Activated CD8-positive, alpha-beta T cell treated with anti-CD3 and anti-CD28 coated beads for 36 hours (primary cell): ENCODE results near the gene CSRNP2. TPM values are rescaled to one million over a fixed set of nuclear protein-coding genes. Genes with fewer than 3 reads are reported as not detected.

ENCODE experiments used
- ATAC-seq: fragments of 200-7000 bp; cut with Tn5 transposase; one replicate; pipeline ENCODE4 v1.10.0; 2021; ENCODE audit warnings: mild to moderate bottlenecking, moderate library complexity
- CTCF ChIA-PET: fragments of 350-600 bp; sonication (Branson Sonifier 250); formaldehyde crosslinking; loops from one replicate; lab custom pipeline; 2021; ENCODE audit warnings: antibody characterized with exemption; lab: Charles Lee
- POLR2A ChIA-PET: fragments of 350-600 bp; sonication (Branson Sonifier 250); formaldehyde crosslinking; loops from one replicate; lab custom pipeline; 2021; ENCODE audit warnings: antibody characterized with exemption; lab: Charles Lee
- DNase-seq: peaks from one replicate; pipeline ENCODE4 v3.0.0-alpha.2; 2020
- H3K27ac Mint-ChIP-seq: one replicate; pipeline ENCODE4 v1.8.0; 2021; ENCODE audit warnings: mild to moderate bottlenecking, mixed read lengths
- H3K27me3 Mint-ChIP-seq: one replicate; pipeline ENCODE4 v1.8.0; 2021; ENCODE audit warnings: mixed read lengths
- H3K36me3 Mint-ChIP-seq: one replicate; pipeline ENCODE4 v1.8.0; 2021; ENCODE audit warnings: low read depth, mixed read lengths
- H3K4me1 Mint-ChIP-seq: one replicate; pipeline ENCODE4 v1.8.0; 2021; ENCODE audit warnings: low read depth, mixed read lengths
- H3K4me3 Mint-ChIP-seq: one replicate; pipeline ENCODE4 v1.8.0; 2021; ENCODE audit warnings: mild to moderate bottlenecking, moderate library complexity, mixed read lengths
- H3K9me3 Mint-ChIP-seq: one replicate; pipeline ENCODE4 v1.8.0; 2021; ENCODE audit warnings: mixed read lengths
- intact Hi-C: fragments of 100-400 bp; cut with micrococcal nuclease; formaldehyde crosslinking; loops from one replicate; pipeline ENCODE4 v1.10.0; 2022
- total RNA-seq, 2 experiments: library from RNA; stranded (reverse); gene quantifications; one replicate each; pipeline ENCODE4 v1.2.3, GENCODE V29; 2021
- TF ChIP-seq, protein P1 (sequence below): fragments of 200-600 bp; IDR thresholded peaks from one replicate; pipeline ENCODE4 v1.8.0; 2022; ENCODE audit warnings: antibody characterized with exemption, mild to moderate bottlenecking

Gene CSRNP2, protein sequence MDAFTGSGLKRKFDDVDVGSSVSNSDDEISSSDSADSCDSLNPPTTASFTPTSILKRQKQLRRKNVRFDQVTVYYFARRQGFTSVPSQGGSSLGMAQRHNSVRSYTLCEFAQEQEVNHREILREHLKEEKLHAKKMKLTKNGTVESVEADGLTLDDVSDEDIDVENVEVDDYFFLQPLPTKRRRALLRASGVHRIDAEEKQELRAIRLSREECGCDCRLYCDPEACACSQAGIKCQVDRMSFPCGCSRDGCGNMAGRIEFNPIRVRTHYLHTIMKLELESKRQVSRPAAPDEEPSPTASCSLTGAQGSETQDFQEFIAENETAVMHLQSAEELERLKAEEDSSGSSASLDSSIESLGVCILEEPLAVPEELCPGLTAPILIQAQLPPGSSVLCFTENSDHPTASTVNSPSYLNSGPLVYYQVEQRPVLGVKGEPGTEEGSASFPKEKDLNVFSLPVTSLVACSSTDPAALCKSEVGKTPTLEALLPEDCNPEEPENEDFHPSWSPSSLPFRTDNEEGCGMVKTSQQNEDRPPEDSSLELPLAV
- 1 to 10 TPM; 9.2 to 9.6 TPM for total RNA-seq

DNA sequence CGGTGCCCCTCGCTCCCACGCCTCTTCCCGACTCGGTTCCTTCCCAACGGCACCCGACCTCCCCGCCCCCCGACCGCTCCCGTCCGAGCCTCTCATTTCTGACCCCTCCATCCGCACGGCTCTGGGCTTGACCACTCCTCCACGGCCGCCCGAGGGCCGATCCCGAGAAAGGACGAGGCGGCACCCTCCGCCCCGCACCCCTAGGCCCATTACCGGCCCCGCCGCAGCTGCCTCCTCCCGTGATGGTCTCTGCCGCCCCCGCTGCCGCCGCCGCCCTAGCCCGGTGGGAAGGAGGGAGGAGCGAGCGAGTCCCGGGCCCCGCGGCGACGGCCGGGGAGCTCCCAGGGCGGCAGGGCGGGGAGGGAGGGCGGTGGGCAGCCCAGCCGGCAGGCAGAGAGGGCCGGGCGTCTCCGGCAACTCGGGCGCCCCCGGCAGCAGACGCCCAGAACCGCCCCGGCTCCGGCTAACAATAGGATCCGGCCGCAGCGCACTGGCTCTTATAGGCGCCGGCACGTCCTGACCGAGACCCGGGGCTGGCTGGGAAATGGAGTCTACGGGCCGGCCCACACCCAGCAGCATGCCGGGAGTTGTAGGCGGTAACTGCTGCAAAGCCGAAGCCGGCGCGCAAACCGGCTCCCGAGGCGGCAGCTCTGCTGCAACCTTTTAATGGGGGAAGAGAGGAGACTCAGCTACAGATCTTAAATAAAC lies at the start of gene CSRNP2:
TSS of gene CSRNP2 (minus strand) at position 471 of the 708 bp plus-strand sequence. CDS start 7,035 bp downstream, outside the sequence.
- DNase-seq, result peak; percentile 97
- Mint-ChIP-seq H3K36me3 (peaks cover 9% of the 10 kb centered on the region), H3K4me1 (peaks cover 36% of the 10 kb centered on the region), H3K27me3 (no peaks in the 10 kb centered on the region), H3K27ac (peak within 1 kb of the TSS; percentile 90), H3K4me3 (peak within 1 kb of the TSS; percentile 94), H3K9me3 (peaks cover 1% of the 10 kb centered on the region)
- TF ChIP-seq, protein P1, sequence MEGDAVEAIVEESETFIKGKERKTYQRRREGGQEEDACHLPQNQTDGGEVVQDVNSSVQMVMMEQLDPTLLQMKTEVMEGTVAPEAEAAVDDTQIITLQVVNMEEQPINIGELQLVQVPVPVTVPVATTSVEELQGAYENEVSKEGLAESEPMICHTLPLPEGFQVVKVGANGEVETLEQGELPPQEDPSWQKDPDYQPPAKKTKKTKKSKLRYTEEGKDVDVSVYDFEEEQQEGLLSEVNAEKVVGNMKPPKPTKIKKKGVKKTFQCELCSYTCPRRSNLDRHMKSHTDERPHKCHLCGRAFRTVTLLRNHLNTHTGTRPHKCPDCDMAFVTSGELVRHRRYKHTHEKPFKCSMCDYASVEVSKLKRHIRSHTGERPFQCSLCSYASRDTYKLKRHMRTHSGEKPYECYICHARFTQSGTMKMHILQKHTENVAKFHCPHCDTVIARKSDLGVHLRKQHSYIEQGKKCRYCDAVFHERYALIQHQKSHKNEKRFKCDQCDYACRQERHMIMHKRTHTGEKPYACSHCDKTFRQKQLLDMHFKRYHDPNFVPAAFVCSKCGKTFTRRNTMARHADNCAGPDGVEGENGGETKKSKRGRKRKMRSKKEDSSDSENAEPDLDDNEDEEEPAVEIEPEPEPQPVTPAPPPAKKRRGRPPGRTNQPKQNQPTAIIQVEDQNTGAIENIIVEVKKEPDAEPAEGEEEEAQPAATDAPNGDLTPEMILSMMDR, result no peak
- POLR2A ChIA-PET, result interaction anchor here (0.5 to 2.6 kb wide), 15 partner anchors 9 to 286 kb away, joined by 3 to 15 read pairs (median 3); partner anchors contain the start of genes DAZAP2, LETMD1 and SLC11A2
- peak; percentile 99 for ATAC-seq
- intact Hi-C loops, result no loop called here
- CTCF ChIA-PET, result interaction anchor here (0.7 to 1.4 kb wide), 4 partner anchors 37 to 318 kb away, joined by 3 to 5 read pairs (median 4); no protein-coding TSS in a partner anchor

DNA sequence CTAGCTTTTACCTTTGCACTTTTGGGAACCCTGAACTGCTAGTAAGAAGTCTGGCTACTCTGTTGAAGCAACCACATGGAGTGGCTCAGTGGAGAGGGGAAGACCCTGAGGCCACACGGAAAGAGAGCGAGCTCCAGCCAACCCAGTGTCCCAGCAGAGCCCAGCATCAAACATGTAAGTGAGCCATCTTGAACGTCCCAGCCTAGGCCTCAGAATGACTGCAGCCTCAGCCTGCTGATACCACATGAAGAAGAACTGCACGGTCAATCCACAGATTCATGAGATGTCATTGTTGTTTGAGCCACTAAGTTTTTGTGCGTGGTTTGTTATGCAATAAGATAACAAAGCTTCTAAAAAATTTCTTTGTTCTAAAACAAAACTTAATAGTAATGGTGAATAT lies 49.3 kb upstream of the CSRNP2 start:
- no peak overlapping the region for H3K4me3 Mint-ChIP-seq
- DNase-seq (no peak), ATAC-seq (no peak)
- no peaks in the 10 kb centered on the region for H3K27me3 Mint-ChIP-seq
- ChIA-PET POLR2A (interaction anchor here (1.1 kb wide), 1 partner anchor 8 kb away, joined by 3 read pairs; no protein-coding TSS in a partner anchor), CTCF (interaction anchor here (1.0 kb wide), 1 partner anchor 14 kb away, joined by 3 read pairs; no protein-coding TSS in a partner anchor)
- H3K4me1 Mint-ChIP-seq, result peaks cover 9% of the 10 kb centered on the region
- peaks cover 6% of the 10 kb centered on the region for H3K36me3 Mint-ChIP-seq
- TF ChIP-seq, protein P1, result no peak
- H3K27ac Mint-ChIP-seq, result no peak overlapping the region
- intact Hi-C loops, result no loop called here
- no peaks in the 10 kb centered on the region for H3K9me3 Mint-ChIP-seq

DNA sequence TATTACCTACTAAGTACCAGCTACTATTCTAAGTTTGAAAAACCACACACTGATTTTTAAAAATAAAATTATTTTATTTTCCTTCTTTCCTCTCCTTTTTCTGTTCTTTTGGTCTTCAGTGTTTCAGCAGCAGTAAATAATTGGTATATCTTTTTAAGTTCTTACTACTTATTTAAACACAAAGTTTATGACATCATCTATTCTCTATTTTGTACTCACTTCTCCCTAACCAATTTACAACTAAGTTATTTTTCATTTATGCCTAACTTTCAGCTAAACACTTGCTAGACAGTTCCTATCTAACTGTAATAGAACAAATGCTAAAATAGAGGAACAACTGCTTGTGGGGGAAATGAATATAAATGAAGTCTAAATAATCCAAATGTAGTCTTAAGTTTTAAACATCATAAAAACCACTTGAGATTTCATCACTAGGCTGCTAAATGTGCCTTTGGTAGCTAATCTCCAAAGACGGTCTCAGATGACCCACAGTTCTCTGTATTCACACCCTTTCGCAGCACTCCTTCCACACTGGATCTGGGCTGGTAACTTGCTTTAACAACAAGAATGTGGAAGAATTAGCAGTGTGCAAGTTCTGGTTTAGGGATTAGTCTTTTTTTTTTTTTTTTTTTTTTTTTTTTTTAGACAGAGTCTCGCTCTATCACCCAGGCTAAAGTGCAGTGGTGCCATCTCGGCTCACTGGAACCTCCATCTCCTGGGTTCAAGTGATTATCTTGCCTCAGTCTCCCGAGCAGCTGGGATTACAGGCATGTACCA lies 48.5 kb upstream of the CSRNP2 start:
- ChIA-PET CTCF (interaction anchor here (1.0 kb wide), 1 partner anchor 15 kb away, joined by 3 read pairs; no protein-coding TSS in a partner anchor), POLR2A (interaction anchor here (0.6 to 1.1 kb wide), 2 partner anchors 9 to 36 kb away, joined by 3 read pairs; no protein-coding TSS in a partner anchor)
- Mint-ChIP-seq H3K27ac (no peak overlapping the region), H3K27me3 (no peaks in the 10 kb centered on the region), H3K4me1 (peaks cover 9% of the 10 kb centered on the region), H3K9me3 (no peaks in the 10 kb centered on the region), H3K36me3 (peaks cover 6% of the 10 kb centered on the region), H3K4me3 (no peak overlapping the region)
- intact Hi-C loops, result no loop called here
- TF ChIP-seq, protein P1, result no peak
- ATAC-seq, result no peak
- DNase-seq, result no peak

DNA sequence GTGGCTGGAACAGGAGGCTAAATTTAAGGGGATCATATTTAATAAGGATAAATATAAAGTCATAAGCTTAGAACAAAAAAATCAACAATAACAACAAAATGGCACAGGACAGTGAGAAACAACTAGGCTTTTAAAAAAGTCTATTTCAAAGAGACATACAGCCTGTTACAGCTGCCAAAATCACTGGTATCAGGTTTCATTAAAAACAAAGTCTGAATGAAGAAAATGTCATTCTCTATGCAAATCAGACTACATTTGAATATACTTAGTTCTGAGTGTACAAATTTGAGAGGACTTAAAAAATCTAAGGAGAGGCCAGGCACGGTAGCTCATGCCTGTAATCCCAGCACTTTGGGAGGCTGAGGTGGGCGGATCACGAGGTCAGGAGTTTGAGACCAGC lies 45.5 kb upstream of the CSRNP2 start:
- no peaks in the 10 kb centered on the region for H3K9me3 Mint-ChIP-seq
- ATAC-seq (no peak), DNase-seq (no peak)
- intact Hi-C loops, result no loop called here
- ChIA-PET CTCF (interaction anchor here (1.0 kb wide), 1 partner anchor 124 kb away, joined by 3 read pairs; no protein-coding TSS in a partner anchor), POLR2A (interaction anchor here (0.7 kb wide), 1 partner anchor 48 kb away, joined by 3 read pairs; no protein-coding TSS in a partner anchor)
- H3K27me3 Mint-ChIP-seq, result no peaks in the 10 kb centered on the region
- peaks cover 7% of the 10 kb centered on the region for H3K4me1 Mint-ChIP-seq
- peaks cover 16% of the 10 kb centered on the region for H3K36me3 Mint-ChIP-seq
- H3K4me3 Mint-ChIP-seq, result no peak overlapping the region
- no peak overlapping the region for H3K27ac Mint-ChIP-seq
- TF ChIP-seq, protein P1, result no peak
